Retinal pigment epithelial cell (primary cell): ENCODE measurements around the gene ANXA4.

Experiments
- DNase-seq: peaks from one replicate; pipeline ENCODE4 v3.0.0-alpha.2; 2010; ENCODE audit warnings: low read depth
- H3K4me3 ChIP-seq: 2 replicates; pipeline ENCODE4 v1.5.1; 2011; ENCODE audit warnings: mild to moderate bottlenecking, low read length, control low read depth, moderate library complexity
- CTCF ChIP-seq: conservative IDR thresholded peaks from 2 replicates; pipeline ENCODE4 v1.5.1; 2011; ENCODE audit warnings: low read depth, low read length, control low read depth, inconsistent platforms

ANXA4 gene

GRCh38 chr2:69811018-69811417 lies 69.1 kb downstream of the ANXA4 start:
- no peak overlapping the region for H3K4me3 ChIP-seq
- no peak for TF ChIP-seq CTCF

GRCh38 chr2:69811591-69811990 lies 69.7 kb downstream of the ANXA4 start:
- no peak overlapping the region for H3K4me3 ChIP-seq
- DNase-seq, result no peak
- no peak for TF ChIP-seq CTCF

More at GRCh38 chr2:69811018-69811417, 69.1 kb downstream of the ANXA4 start:
- DNase-seq, result no peak

GRCh38 chr2:69815717-69816116 lies 73.8 kb downstream of the ANXA4 start:
- no peak for DNase-seq
- no peak overlapping the region for H3K4me3 ChIP-seq
- no peak for TF ChIP-seq CTCF

GRCh38 chr2:69816923-69817542 lies 75.1 kb downstream of the ANXA4 start:
- DNase-seq, result peak; percentile 45
- peak; percentile 91 for TF ChIP-seq CTCF
- H3K4me3 ChIP-seq, result no peak overlapping the region

- no peak for DNase-seq
- H3K4me3 ChIP-seq, result no peak overlapping the region
- TF ChIP-seq CTCF, result no peak
Observed at GRCh38 chr2:69817729-69818501, 76.0 kb downstream of the ANXA4 start.

GRCh38 chr2:69827796-69828540 lies 86.0 kb downstream of the ANXA4 start:
- TF ChIP-seq CTCF, result no peak
- no peak for DNase-seq
- no peak overlapping the region for H3K4me3 ChIP-seq
